Neural progenitor cell (in vitro differentiated cells): ENCODE data around the gene RHBDD1.

ENCODE experiments used
- EZH2 ChIP-seq: fragments of 200-600 bp; sonication (generic); IDR thresholded peaks from 2 replicates; pipeline ENCODE4 v1.6.1; 2017; ENCODE audit warnings: antibody characterized with exemption, mild to moderate bottlenecking, moderate library complexity
- TF ChIP-seq, protein P1 (sequence below): fragments of 200-600 bp; sonication (generic); IDR thresholded peaks from 2 replicates; pipeline ENCODE4 v1.5.1; 2017; ENCODE audit warnings: antibody characterized with exemption, mild to moderate bottlenecking

DNA sequence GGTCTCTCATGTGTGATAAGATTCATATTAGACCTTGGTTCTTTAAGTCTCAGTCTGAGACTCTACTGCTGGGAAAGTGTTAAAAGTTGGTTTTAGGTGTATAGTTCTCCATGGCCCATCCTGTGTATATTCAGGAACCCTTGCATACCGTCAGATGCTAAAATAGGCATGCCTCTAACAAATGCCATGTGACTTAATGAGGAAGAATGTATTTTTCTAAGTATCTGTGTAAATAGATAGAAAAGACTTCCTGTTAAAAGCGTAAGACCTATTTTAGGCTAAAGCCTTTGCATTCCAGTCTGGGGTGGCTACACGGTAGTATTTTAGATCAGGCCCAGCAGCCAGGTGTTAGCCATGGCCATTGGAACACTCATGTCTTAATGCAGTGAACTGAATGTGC, 73.3 kb downstream of the RHBDD1 start:
- TF ChIP-seq, protein P1, sequence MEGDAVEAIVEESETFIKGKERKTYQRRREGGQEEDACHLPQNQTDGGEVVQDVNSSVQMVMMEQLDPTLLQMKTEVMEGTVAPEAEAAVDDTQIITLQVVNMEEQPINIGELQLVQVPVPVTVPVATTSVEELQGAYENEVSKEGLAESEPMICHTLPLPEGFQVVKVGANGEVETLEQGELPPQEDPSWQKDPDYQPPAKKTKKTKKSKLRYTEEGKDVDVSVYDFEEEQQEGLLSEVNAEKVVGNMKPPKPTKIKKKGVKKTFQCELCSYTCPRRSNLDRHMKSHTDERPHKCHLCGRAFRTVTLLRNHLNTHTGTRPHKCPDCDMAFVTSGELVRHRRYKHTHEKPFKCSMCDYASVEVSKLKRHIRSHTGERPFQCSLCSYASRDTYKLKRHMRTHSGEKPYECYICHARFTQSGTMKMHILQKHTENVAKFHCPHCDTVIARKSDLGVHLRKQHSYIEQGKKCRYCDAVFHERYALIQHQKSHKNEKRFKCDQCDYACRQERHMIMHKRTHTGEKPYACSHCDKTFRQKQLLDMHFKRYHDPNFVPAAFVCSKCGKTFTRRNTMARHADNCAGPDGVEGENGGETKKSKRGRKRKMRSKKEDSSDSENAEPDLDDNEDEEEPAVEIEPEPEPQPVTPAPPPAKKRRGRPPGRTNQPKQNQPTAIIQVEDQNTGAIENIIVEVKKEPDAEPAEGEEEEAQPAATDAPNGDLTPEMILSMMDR, result no peak
- no peak for TF ChIP-seq EZH2
